Retinal pigment epithelial cell (primary cell): ENCODE measurements around the gene PRAF2.

Source experiments
- DNase-seq: peaks from one replicate; pipeline ENCODE4 v3.0.0-alpha.2; 2010; ENCODE audit warnings: low read depth
- H3K4me3 ChIP-seq: 2 replicates; pipeline ENCODE4 v1.5.1; 2011; ENCODE audit warnings: mild to moderate bottlenecking, low read length, control low read depth, moderate library complexity
- TF ChIP-seq, protein P1 (sequence below): conservative IDR thresholded peaks from 2 replicates; pipeline ENCODE4 v1.5.1; 2011; ENCODE audit warnings: low read depth, low read length, control low read depth, inconsistent platforms

Gene PRAF2

DNA sequence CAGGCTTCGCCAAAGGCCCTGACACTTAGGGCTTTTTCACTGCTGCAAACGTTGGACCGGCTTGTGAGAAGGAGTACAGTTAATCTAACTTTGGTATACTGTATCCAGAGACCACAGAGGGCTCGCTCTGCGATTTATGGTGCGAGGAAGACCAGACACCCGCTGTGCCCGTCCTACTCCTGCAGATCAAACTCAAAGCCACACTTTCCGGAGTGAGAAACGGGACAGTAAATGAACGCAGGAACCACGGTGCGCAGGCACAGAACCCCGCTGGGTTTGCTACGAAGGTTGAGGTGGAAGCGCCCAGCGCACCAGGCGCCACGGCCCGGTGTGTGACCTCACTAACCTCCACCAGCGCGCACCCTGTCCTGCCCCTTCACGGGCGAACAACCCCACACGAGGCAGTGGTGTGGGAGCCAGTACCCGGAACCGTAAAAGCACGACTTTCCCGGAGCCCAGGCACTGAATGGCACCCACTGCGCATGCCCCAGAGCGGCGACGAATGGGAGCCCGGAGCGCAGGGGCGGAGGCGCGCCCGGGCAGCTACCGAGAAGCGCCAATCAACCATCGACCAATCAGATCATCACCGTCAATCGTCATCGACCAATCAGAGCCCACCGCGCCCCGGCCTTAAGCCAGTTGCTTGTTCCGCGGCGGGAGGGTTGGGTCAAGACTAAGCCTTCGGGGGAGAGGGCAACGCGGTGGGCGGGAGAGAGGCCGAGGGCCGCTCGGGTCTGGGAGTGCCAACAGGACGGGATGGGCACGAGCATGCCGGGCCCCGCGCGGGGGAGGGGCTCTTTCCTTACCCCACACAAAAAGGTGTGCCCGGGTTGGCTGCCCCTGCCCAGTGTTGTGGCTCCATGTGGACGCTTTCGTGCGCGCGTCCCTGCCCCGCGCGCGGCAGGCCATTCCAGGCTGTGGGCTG, 27.2 kb upstream of the PRAF2 start:
- peak overlapping the region; percentile 74 for H3K4me3 ChIP-seq
- TF ChIP-seq, protein P1, sequence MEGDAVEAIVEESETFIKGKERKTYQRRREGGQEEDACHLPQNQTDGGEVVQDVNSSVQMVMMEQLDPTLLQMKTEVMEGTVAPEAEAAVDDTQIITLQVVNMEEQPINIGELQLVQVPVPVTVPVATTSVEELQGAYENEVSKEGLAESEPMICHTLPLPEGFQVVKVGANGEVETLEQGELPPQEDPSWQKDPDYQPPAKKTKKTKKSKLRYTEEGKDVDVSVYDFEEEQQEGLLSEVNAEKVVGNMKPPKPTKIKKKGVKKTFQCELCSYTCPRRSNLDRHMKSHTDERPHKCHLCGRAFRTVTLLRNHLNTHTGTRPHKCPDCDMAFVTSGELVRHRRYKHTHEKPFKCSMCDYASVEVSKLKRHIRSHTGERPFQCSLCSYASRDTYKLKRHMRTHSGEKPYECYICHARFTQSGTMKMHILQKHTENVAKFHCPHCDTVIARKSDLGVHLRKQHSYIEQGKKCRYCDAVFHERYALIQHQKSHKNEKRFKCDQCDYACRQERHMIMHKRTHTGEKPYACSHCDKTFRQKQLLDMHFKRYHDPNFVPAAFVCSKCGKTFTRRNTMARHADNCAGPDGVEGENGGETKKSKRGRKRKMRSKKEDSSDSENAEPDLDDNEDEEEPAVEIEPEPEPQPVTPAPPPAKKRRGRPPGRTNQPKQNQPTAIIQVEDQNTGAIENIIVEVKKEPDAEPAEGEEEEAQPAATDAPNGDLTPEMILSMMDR, result no peak
- DNase-seq, result peak; percentile 71

DNA sequence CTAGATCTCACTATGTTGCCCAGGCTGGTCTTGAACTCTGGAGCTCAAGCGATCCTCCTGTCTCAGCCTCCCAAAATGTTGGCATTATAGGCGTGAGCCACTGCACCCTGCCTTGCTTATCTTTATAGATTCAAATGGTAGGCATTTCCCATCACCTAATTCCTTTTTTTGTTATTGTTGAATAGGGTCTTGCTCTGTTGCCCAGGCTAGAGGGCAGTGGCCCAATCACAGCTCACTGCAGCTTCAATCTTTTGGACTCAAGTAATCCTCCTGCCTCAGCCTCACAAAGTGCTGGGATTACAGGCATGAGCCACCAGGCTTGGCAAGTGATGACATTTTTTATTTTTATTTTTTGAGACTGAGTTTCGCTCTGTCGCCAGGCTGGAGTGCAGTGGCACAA, 22.6 kb upstream of the PRAF2 start:
- DNase-seq, result no peak
- H3K4me3 ChIP-seq, result no peak overlapping the region
- TF ChIP-seq, protein P1, result no peak

DNA sequence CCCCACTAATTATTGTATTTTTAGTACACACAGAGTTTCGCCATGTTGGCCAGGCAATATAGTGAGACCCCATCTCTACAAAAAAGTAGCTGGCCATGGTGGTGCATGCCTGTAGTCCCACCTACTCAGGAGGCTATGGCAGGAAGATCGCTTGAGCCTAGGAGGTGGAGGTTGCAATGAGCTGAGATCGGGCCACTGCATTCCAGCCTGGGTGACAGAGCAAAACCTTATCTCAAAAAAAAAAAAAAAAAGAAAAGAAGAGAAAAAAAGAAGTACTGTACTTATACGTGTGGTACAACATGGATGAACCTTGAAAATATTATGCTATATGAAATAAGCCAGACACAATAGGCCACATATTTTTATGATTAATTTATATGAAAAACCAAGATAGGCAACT, 15.8 kb upstream of the PRAF2 start:
- no peak for DNase-seq
- TF ChIP-seq, protein P1, result no peak
- no peak overlapping the region for H3K4me3 ChIP-seq

DNA sequence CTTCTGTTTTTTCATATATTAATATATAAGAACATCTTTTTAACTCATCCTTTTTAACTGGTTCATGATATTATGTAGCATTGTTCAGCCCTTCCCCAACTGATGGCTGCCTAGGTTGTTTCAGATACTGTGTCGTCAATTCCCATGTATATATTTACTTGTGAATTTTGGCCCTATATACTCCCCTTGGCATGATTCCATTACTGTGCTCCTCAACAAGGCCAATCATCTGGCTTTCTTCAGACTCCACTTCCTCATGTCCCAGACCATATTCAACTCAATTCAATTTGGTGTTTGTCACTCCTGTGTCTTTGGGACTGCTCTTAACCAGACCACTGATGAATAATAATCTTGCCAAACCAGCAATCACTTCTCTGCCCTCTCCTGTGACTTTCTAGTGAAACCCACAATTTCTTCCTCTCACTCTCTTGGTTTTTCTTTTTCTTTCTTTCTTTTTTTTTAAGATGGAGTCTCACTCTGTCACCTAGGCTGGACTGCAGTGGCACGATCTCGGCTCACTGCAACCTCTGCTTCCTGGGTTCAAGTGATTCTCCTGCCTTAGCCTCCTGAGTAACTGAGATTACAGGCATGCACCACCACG, 8.6 kb upstream of the PRAF2 start:
- no peak overlapping the region for H3K4me3 ChIP-seq
- no peak for DNase-seq
- TF ChIP-seq, protein P1, result no peak

DNA sequence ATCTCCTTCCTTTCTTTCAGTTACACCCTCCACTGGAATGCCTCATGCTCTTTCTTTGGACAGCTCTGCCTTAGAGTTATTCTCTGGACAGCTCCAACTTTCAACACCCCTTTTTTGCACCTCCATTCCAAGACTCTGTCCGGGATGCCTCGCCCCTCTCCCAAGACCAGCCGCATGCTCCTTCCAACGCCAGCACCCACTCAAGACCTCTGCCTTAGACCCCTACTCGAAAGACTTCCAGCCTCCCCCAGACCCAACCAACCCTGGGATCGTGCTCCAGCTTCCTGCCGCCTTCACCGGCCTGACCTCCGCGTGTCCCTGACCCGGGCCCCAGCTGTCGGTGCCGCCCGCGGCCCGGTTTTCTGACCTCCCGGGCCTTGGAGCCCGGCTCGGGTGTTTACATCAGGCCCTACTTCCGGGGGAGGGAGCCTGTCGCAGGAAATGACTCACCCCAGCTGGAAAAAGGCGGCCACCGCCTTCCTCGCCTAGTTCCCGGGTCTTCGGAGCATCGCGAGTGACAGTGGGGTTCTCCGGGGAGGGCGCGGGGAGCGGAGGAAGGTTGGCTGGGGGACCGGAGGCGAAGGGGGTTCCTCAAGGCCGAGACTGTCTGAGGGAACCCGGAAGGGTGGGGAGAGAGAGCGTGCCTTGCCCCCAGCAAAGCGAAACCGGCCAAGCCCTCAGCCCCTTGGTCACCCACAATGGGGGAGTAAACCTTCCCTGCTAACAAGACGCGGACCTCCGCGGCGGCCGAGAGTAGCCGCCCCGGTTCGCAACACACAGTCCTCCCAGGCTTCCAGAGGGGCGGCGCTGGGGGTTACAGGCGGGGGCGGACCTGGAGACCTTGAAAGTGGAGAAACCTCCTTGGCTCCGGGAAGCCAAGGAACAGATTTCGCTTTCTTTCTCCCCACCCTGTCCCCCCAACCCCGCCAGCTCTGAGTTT, 6.0 kb upstream of the PRAF2 start, which contains the start of gene WDR45:
TSS of gene WDR45 (minus strand) at position 399 of the 940 bp plus-strand sequence. CDS start 1,792 bp downstream, outside the sequence.
- DNase-seq, result no peak
- TF ChIP-seq, protein P1, result no peak
- H3K4me3 ChIP-seq, result peak within 1 kb of the TSS; percentile 66

DNA sequence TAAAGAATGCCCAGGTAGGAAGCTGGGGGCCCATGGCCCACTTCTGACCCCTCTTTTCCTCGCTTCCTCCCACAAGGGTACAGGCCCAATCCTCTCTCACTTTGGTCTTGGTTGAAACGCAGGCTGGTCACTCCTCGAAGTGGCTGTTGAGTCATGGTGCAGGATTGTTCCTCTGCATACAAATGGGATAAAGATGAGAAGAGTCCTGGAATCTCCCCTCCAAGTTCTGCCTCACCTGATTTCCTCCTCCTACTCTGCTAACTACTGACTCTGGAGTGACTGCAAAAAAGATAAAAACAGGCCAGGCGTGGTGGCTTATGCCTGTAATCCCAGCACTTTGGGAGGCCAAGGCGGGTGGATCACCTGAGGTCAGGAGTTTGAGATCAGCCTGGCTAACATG, 4.1 kb upstream of the PRAF2 start:
- no peak for DNase-seq
- TF ChIP-seq, protein P1, result no peak
- no peak overlapping the region for H3K4me3 ChIP-seq
